ENCODE data around the gene COX7A2L. TPM values are rescaled to one million over a fixed set of nuclear protein-coding genes. Genes with fewer than 3 reads are reported as not detected.

The COX7A2L gene
- total and polyA plus RNA-seq, 2 of the 8 experiments (the other 6 are each of a cell fraction or from before 2014, with no cell fraction given): 85.6 to 114 TPM

GRCh38 chr2:42335514-42336104 lies 25.4 kb downstream of the COX7A2L start:
- Histone ChIP-seq H3K9me3 (ENCODE audit: insufficient read depth in 2 of 2, low read depth in 1 of 2, low read length in 1 of 2) (no peaks in the 10 kb centered on the region), H3K23ac (ENCODE audit: insufficient read length) (no peak overlapping the region), H3K18ac (ENCODE audit: extremely low read depth, low read length) (no peak overlapping the region), H3K79me2 (ENCODE audit: control insufficient read depth in 1 of 2, insufficient read depth in 2 of 2, low read length in 2 of 2) (no peaks in the 10 kb centered on the region), H3K56ac (replicated peaks; ENCODE audit: insufficient read length, low read depth, low read length) (no peak overlapping the region), H3K4me1 (replicated peaks in 1 of 4; ENCODE audit: control insufficient read depth in 3 of 4, insufficient read depth in 4 of 4, low read length in 3 of 4) (no peaks in the 10 kb centered on the region; a peak in 2 of 7 replicates), H4K8ac (ENCODE audit: extremely low read depth, insufficient read depth, low read length) (no peak overlapping the region), H2AK5ac (ENCODE audit: low read depth, low read length) (no peak overlapping the region), H3K4me2 (ENCODE audit: insufficient read depth in 1 of 2, low read depth in 2 of 2, low read length in 2 of 2) (no peak overlapping the region), H3K23me2 (ENCODE audit: low read depth, low read length) (no peaks in the 10 kb centered on the region), H3K27me3 (replicated peaks in 1 of 4; ENCODE audit: control insufficient read depth in 3 of 4, extremely low read depth in 1 of 4, insufficient read depth in 3 of 4, low read length in 3 of 4) (no peaks in the 10 kb centered on the region), H2BK15ac (ENCODE audit: low read length) (no peak overlapping the region), H4K5ac (ENCODE audit: insufficient read length, low read depth, low read length) (no peak overlapping the region), H3K4ac (replicated peaks; ENCODE audit: insufficient read length, low read depth, low read length) (no peak overlapping the region), H3K4me3 (ENCODE audit: extremely low read depth in 1 of 4, insufficient read depth in 2 of 4, low read depth in 3 of 4, low read length in 4 of 4) (no peak overlapping the region), H2AFZ (ENCODE audit: low read length) (no peak overlapping the region), H3K27ac (ENCODE audit: low read depth, low read length) (no peak overlapping the region), H3K79me1 (ENCODE audit: low read depth, low read length) (peaks cover 3% of the 10 kb centered on the region; the same call in 1 of the 2 replicates), H3K36me3 (ENCODE audit: control insufficient read depth in 2 of 4, insufficient read depth in 4 of 4, low read length in 3 of 4) (peaks cover 0 to 24% (median 16%) of the 10 kb centered on the region in 4 experiments; a peak in 6 of 8 replicates), H2BK5ac (ENCODE audit: low read depth, low read length) (no peak overlapping the region), H4K20me1 (replicated peaks in 1 of 2; ENCODE audit: control insufficient read depth in 1 of 2, insufficient read depth in 2 of 2, low read length in 2 of 2) (peaks cover 0 to 3% of the 10 kb centered on the region in 2 experiments), H2BK12ac (ENCODE audit: low read depth, low read length) (no peak overlapping the region), H2BK20ac (ENCODE audit: low read length) (no peak overlapping the region), H2BK120ac (replicated peaks; ENCODE audit: low read depth, low read length) (no peak overlapping the region), H3K9ac (replicated peaks in 1 of 4; ENCODE audit: extremely low read depth in 1 of 4, low read depth in 3 of 4, low read length in 3 of 4) (no peak overlapping the region), H4K91ac (replicated peaks; ENCODE audit: insufficient read length, low read length) (no peak overlapping the region), H3K14ac (ENCODE audit: insufficient read length) (no peak overlapping the region)
- FAIRE-seq (no peak), DNase-seq (ENCODE audit: low read depth in 1 of 2, low spot score in 2 of 2) (no peak)
- CTCF ChIA-PET (ENCODE audit: partially characterized antibody): interaction anchor here (0.8 kb wide), 1 partner anchor 240 kb away, joined by 3 read pairs; no protein-coding TSS in a partner anchor
- WGBS, 2 experiments (ENCODE audit: extremely low coverage in 1 of 2, insufficient coverage in 1 of 2, insufficient read length in 1 of 2, insufficient replicate concordance in 2 of 2, low coverage in 1 of 2, low lambda C conversion rate in 2 of 2, missing lambda C conversion rate in 1 of 2): 93% methylated on average over 10 of the region's 10 CpGs; no CpG with 5 or more reads in 1 of the 2 experiments
- TF ChIP-seq SIN3A (conservative IDR thresholded peaks at IDR 0.05 in 1 of 2, IDR thresholded peaks at IDR 0.05 in 1 of 2; ENCODE audit: low read depth in 1 of 2, low read length in 2 of 2): no peak
- no peak for TF ChIP-seq SRF (IDR thresholded peaks at IDR 0.05; ENCODE audit: low read depth, low read length)
- no peak for TF ChIP-seq TAF7 (optimal IDR thresholded peaks at IDR 0.05; ENCODE audit: borderline replicate concordance, low read depth, low read length)
- TF ChIP-seq SUZ12 (IDR thresholded peaks at IDR 0.05; ENCODE audit: low read length): no peak
- TF ChIP-seq POLR2A (IDR thresholded peaks at IDR 0.05; ENCODE audit: control extremely low read depth in 1 of 2, low read depth in 2 of 2, low read length in 2 of 2): peak in 1 of 2 experiments; percentile 43; a peak in 1 of 3 replicates
- TF ChIP-seq CREB1 (IDR thresholded peaks at IDR 0.05): no peak
- TF ChIP-seq TAF1 (IDR thresholded peaks at IDR 0.05; ENCODE audit: low read depth, low read length): no peak
- TF ChIP-seq BRCA1 (IDR thresholded peaks at IDR 0.05; ENCODE audit: low read depth, low read length): no peak
- POLR2A ChIA-PET (ENCODE audit: partially characterized antibody): interaction anchor here (1.4 kb wide), 1 partner anchor 19 kb away, joined by 3 read pairs; no protein-coding TSS in a partner anchor

Data from H1 (cell line).